HL-60 (cell line): ENCODE data around the gene COX6A2.

Source experiments
- DNase-seq, 2 experiments: peaks; one replicate each; pipeline ENCODE4 v3.0.0-alpha.2; 2010 to 2020; ENCODE audit warnings: low read depth in 1 of 2, low spot score in 1 of 2
- H3K27ac ChIP-seq: fragments of 250-450 bp; sonication (Bioruptor Pico); replicated peaks from 2 replicates; pipeline ENCODE4 v1.5.1; 2020; ENCODE audit warnings: mild to moderate bottlenecking, moderate library complexity
- H3K27me3 ChIP-seq: fragments of 250-450 bp; sonication (Bioruptor Pico); 2 replicates; pipeline ENCODE4 v1.5.1; 2021; ENCODE audit warnings: mild to moderate bottlenecking, moderate library complexity; ENCODE audit not compliant: insufficient read depth, poor library complexity, severe bottlenecking
- H3K4me3 ChIP-seq: replicated peaks from 2 replicates; pipeline ENCODE4 v1.5.1; 2011; ENCODE audit warnings: mild to moderate bottlenecking, control low read depth, low read length; ENCODE audit not compliant: insufficient read depth
- GABPA ChIP-seq: IDR thresholded peaks from 2 replicates; pipeline ENCODE4 v1.6.1; 2012; ENCODE audit warnings: low read depth
- POLR2AphosphoS5 ChIP-seq: IDR thresholded peaks from 2 replicates; pipeline ENCODE4 v1.6.1; 2012; ENCODE audit warnings: low read depth
- SPI1 ChIP-seq: IDR thresholded peaks from 2 replicates; pipeline ENCODE4 v1.6.1; 2012; ENCODE audit warnings: low read depth, mild to moderate bottlenecking, borderline replicate concordance
- TF ChIP-seq, protein P1 (sequence below): IDR thresholded peaks from one replicate; pipeline ENCODE4 v1.5.1; 2011; ENCODE audit warnings: low read length, control low read depth, inconsistent platforms; ENCODE audit not compliant: insufficient read depth
- TF ChIP-seq, protein P2 (sequence below): IDR thresholded peaks from 2 replicates; pipeline ENCODE4 v1.6.1; 2012; ENCODE audit warnings: low read depth; ENCODE audit not compliant: insufficient replicate concordance

COX6A2 gene

DNA sequence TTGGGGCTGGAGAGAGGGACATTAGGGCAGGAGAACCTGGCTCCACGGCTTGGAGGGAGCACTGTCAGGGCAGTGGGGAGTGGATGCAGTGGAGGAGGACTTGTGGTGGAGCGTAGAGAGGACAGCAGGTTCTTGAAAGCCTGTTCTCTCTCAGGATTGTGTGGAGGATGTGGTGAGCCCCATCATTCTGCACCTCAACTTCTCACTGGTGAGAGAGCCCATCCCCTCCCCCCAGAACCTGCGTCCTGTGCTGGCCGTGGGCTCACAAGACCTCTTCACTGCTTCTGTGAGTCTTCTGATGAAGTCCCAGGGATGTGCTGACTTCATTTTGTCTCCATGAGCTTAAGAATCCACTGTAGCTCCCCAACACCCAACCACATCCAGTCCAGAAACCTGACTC is 13.5 kb downstream of the COX6A2 start:
- Histone ChIP-seq H3K27ac (no peak overlapping the region), H3K4me3 (no peak overlapping the region), H3K27me3 (no peaks in the 10 kb centered on the region)
- DNase-seq: no peak
- TF ChIP-seq SPI1: no peak
- TF ChIP-seq GABPA: no peak
- TF ChIP-seq, protein P1, sequence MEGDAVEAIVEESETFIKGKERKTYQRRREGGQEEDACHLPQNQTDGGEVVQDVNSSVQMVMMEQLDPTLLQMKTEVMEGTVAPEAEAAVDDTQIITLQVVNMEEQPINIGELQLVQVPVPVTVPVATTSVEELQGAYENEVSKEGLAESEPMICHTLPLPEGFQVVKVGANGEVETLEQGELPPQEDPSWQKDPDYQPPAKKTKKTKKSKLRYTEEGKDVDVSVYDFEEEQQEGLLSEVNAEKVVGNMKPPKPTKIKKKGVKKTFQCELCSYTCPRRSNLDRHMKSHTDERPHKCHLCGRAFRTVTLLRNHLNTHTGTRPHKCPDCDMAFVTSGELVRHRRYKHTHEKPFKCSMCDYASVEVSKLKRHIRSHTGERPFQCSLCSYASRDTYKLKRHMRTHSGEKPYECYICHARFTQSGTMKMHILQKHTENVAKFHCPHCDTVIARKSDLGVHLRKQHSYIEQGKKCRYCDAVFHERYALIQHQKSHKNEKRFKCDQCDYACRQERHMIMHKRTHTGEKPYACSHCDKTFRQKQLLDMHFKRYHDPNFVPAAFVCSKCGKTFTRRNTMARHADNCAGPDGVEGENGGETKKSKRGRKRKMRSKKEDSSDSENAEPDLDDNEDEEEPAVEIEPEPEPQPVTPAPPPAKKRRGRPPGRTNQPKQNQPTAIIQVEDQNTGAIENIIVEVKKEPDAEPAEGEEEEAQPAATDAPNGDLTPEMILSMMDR: no peak
- TF ChIP-seq POLR2AphosphoS5: no peak
- TF ChIP-seq, protein P2, sequence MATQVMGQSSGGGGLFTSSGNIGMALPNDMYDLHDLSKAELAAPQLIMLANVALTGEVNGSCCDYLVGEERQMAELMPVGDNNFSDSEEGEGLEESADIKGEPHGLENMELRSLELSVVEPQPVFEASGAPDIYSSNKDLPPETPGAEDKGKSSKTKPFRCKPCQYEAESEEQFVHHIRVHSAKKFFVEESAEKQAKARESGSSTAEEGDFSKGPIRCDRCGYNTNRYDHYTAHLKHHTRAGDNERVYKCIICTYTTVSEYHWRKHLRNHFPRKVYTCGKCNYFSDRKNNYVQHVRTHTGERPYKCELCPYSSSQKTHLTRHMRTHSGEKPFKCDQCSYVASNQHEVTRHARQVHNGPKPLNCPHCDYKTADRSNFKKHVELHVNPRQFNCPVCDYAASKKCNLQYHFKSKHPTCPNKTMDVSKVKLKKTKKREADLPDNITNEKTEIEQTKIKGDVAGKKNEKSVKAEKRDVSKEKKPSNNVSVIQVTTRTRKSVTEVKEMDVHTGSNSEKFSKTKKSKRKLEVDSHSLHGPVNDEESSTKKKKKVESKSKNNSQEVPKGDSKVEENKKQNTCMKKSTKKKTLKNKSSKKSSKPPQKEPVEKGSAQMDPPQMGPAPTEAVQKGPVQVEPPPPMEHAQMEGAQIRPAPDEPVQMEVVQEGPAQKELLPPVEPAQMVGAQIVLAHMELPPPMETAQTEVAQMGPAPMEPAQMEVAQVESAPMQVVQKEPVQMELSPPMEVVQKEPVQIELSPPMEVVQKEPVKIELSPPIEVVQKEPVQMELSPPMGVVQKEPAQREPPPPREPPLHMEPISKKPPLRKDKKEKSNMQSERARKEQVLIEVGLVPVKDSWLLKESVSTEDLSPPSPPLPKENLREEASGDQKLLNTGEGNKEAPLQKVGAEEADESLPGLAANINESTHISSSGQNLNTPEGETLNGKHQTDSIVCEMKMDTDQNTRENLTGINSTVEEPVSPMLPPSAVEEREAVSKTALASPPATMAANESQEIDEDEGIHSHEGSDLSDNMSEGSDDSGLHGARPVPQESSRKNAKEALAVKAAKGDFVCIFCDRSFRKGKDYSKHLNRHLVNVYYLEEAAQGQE: no peak

DNA sequence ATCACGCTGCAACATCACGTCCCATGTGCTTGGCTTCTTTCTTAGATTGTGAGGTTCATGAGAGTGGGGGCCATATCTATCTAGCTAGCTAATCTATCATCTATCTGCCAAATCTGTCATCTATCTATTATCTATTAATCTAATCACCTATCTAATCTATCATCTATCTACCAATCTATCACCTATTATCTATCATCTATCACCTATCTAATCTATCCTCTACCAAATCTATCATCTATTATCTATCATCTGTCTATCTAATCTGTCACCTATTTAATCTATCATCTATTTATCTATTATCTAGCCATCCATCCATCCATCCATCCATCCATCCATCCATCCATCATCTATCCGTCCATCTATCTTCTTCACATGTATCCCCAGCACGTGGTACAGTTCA is 14.2 kb downstream of the COX6A2 start:
- no peak for DNase-seq
- Histone ChIP-seq H3K27me3 (no peaks in the 10 kb centered on the region), H3K4me3 (no peak overlapping the region), H3K27ac (no peak overlapping the region)
- no peak for TF ChIP-seq SPI1
- no peak for TF ChIP-seq GABPA
- TF ChIP-seq, protein P1: no peak
- TF ChIP-seq, protein P2: no peak
- TF ChIP-seq POLR2AphosphoS5: no peak

DNA sequence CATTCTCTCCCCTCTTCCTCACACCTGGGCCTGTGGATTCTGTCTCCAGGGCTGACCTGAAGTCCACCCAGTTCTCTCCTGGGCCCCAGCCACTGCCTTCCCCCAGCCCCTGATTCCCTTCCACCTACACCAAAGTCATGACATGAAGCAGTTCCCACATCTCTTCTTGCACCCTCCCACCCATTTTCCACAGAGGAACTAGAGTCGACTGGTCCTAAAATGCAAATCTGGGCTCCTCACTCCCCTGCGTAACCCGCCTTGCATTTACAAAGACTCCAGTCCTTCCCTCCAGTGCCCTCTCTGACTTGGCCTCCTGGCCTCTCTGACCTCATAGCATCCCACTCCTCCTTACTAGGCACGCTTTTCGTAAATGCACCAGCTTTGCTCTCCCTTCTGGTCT is 14.8 kb downstream of the COX6A2 start:
- no peak for DNase-seq
- H3K27me3 ChIP-seq: no peaks in the 10 kb centered on the region
- TF ChIP-seq POLR2AphosphoS5 (no peak), SPI1 (no peak), GABPA (no peak)
- TF ChIP-seq, protein P1: no peak
- TF ChIP-seq, protein P2: no peak
- H3K4me3 ChIP-seq: no peak overlapping the region
- H3K27ac ChIP-seq: no peak overlapping the region
